NCI-H446 treated with DMSO at 0.1 percent for 48 hours (cell line): ENCODE measurements around the gene MIEN1.
A peak's percentile ranks its signal among the peaks of the same experiment; 100 is the strongest.
"Not testable (repeated sequence)": the region's sequence is repeated elsewhere in the genome, so short reads cannot be mapped to it uniquely, and the experiment has no call there.

Experiments
- DNase-seq: peaks from one replicate; lab custom pipeline; 2025; lab: John Stamatoyannopoulos, UW

MIEN1 gene

GRCh38 chr17:39699157-39699817, 31.0 kb downstream of the MIEN1 start:
- not testable (repeated sequence) for DNase-seq

- no peak for DNase-seq
Measured at GRCh38 chr17:39697961-39698360, 32.4 kb downstream of the MIEN1 start.

- DNase-seq: no peak
Measured at GRCh38 chr17:39696731-39697130, 33.6 kb downstream of the MIEN1 start.

GRCh38 chr17:39695089-39695474, 35.2 kb downstream of the MIEN1 start:
- no peak for DNase-seq

- DNase-seq: no peak
Measured at GRCh38 chr17:39694593-39694992, 35.7 kb downstream of the MIEN1 start.

GRCh38 chr17:39688945-39689344, 41.4 kb downstream of the MIEN1 start:
- no peak for DNase-seq

GRCh38 chr17:39688475-39688835, 41.9 kb downstream of the MIEN1 start:
- no peak for DNase-seq

- DNase-seq: peak; percentile 85
Measured at GRCh38 chr17:39687546-39688474, 42.5 kb downstream of the MIEN1 start, which contains the start of gene PGAP3. PGAP3 (minus strand) TSS chr17:39688057; CDS start chr17:39688014, 43 bp downstream.

- no peak for DNase-seq
Measured at GRCh38 chr17:39687101-39687545, 43.2 kb downstream of the MIEN1 start.

- DNase-seq: no peak
Measured at GRCh38 chr17:39684369-39685192, 45.8 kb downstream of the MIEN1 start.

- no peak for DNase-seq
Measured at GRCh38 chr17:39683295-39683939, 46.9 kb downstream of the MIEN1 start.

- DNase-seq: no peak
Measured at GRCh38 chr17:39679521-39680192, 50.7 kb downstream of the MIEN1 start.
